ENCODE measurements around the gene SMC4. TPM values are rescaled to one million over a fixed set of nuclear protein-coding genes. Genes with fewer than 3 reads are reported as not detected.

The SMC4 gene
- total and polyA plus RNA-seq, 2 of the 13 experiments (the other 11 are each of a cell fraction or from before 2014, with no cell fraction given), result 19.2 to 74.3 TPM

DNA sequence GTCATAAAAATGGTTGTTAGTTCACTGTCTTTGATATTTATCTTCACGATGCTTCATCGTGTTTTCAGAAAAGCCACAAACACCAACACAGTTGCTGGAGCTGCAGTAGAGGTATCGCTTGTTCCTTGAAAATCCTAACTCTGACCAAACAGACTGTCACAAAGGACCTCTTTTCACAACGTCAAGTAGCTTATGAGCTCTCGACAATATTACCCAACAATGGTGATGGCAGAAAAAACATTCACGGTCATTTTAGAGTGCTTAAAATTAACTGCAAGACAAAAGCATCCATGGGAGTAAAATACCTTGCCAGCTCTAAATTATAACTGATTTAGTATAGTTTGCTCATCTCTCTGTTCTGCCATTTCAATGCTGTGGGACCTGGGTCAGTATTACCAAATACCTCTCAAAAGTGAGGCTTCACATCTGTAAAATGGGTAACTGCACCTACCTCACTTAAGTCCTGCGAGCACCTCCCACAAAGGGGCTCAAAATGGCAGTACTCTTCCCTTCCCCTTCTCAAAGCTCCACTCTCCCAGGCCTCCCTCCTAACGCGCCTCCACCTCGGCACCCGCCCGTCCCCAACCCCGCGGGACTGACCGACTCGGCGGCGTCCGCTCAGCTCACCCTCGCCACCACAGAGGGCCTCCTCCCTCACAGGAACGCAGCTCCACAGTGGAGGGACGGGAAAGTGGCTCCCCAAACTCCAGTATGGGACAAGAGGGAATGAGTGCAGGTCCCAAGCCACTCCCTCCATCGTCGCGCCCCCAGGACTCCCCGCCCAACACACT is 49.6 kb downstream of the SMC4 start:
- H4K20me1 ChIP-seq (ENCODE audit: insufficient read depth, low read length), result no peaks in the 10 kb centered on the region
- peak; percentile 83 for ATAC-seq
- H3K4me1 ChIP-seq (ENCODE audit: insufficient read depth, low read length), result 0 out of 2 replicates have a peak, but pooled peaks cover 11% of the 10 kb centered on the region
- H2AFZ ChIP-seq (ENCODE audit: low read length), result peak overlapping the region; percentile 36
- in situ Hi-C loops (cut with HindIII; ENCODE audit: extremely low pct_ligation_motif_present, low pct_unique_long_range_greater_than_20kb) (no loop called here), intact Hi-C loops (cut with micrococcal nuclease; ENCODE audit: unreplicated experiment) (loop anchor here (2.0 kb wide), 1 partner anchor 48 kb away; no protein-coding TSS in a partner anchor)
- H3K4me3 ChIP-seq (replicated peaks in 1 of 3; ENCODE audit: insufficient read depth in 1 of 3, low read depth in 2 of 3, low read length in 3 of 3), result peak overlapping the region; percentile 54 to 78 (median 71)
- no peaks in the 10 kb centered on the region for H3K9me3 ChIP-seq (ENCODE audit: low read length)
- WGBS (ENCODE audit: low lambda C conversion rate), result 10% methylated on average over 22 of the region's 26 CpGs
- H3K36me3 ChIP-seq (replicated peaks in 1 of 2; ENCODE audit: control insufficient read depth in 1 of 2, insufficient read depth in 2 of 2, low read length in 2 of 2), result no peaks in the 10 kb centered on the region
- no peak for DNase-seq (ENCODE audit: low spot score)
- H3K79me2 ChIP-seq (ENCODE audit: insufficient read depth, low read length), result no peaks in the 10 kb centered on the region
- peak overlapping the region; percentile 55 for H3K9ac ChIP-seq (ENCODE audit: insufficient read depth, low read depth, low read length)
- TSS peak; percentile 65 for BruUV-seq (replicated peaks)
- ChIA-PET POLR2A (interaction anchor here (1.1 to 1.3 kb wide), 3 partner anchors 11 to 37 kb away, joined by 3 to 6 read pairs (median 4); no protein-coding TSS in a partner anchor), CTCF (ENCODE audit: low intra/inter-chr PET ratio, low total read pairs) (no interaction called here)
- peak overlapping the region; percentile 50 for H3K27ac ChIP-seq (ENCODE audit: extremely low read length, insufficient read depth, low read length)
- H3K4me2 ChIP-seq (ENCODE audit: low read depth, low read length), result peak overlapping the region; percentile 71
- FAIRE-seq, result no peak
- H3K27me3 ChIP-seq (ENCODE audit: control insufficient read depth in 1 of 2, insufficient read depth in 2 of 2, low read length in 2 of 2), result no peaks in the 10 kb centered on the region; a peak in 2 of 5 replicates
- TF ChIP-seq, protein P1, sequence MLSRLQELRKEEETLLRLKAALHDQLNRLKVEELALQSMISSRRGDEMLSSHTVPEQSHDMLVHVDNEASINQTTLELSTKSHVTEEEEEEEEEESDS (CRISPR knock-in tag; IDR thresholded peaks at IDR 0.05; ENCODE audit: borderline replicate concordance), result 0 out of 2 replicates have a peak, but pooled peaks have one; percentile 53
- TF ChIP-seq ZNF333 (CRISPR knock-in tag; IDR thresholded peaks at IDR 0.05; ENCODE audit: borderline replicate concordance) (peak; percentile 38; the same call in 1 of the 2 replicates), ZNF768 (CRISPR knock-in tag; IDR thresholded peaks at IDR 0.05) (peak; percentile 5; the same call in 1 of the 2 replicates), ZNF850 (CRISPR knock-in tag; conservative IDR thresholded peaks at IDR 0.05) (no peak), ZNF776 (CRISPR knock-in tag; IDR thresholded peaks at IDR 0.05) (0 out of 2 replicates have a peak, but pooled peaks have one; percentile 50), ARHGAP35 (CRISPR knock-in tag; IDR thresholded peaks at IDR 0.05; ENCODE audit: borderline replicate concordance) (0 out of 2 replicates have a peak, but pooled peaks have one; percentile 2), FOXC1 (CRISPR knock-in tag; IDR thresholded peaks at IDR 0.05; ENCODE audit: borderline replicate concordance) (peak; percentile 79; the same call in 1 of the 2 replicates), NONO (IDR thresholded peaks at IDR 0.05) (no peak), NONO (CRISPR knock-in tag; conservative IDR thresholded peaks at IDR 0.05) (0 out of 2 replicates have a peak, but pooled peaks have one; percentile 66), ZNF121 (CRISPR knock-in tag; IDR thresholded peaks at IDR 0.05) (0 out of 2 replicates have a peak, but pooled peaks have one; percentile 14), ASH2L (IDR thresholded peaks at IDR 0.05; ENCODE audit: insufficient read length, low read depth, low read length) (peak; percentile 47), GFI1 (CRISPR knock-in tag; IDR thresholded peaks at IDR 0.05; ENCODE audit: borderline replicate concordance) (0 out of 2 replicates have a peak, but pooled peaks have one; percentile 41), ERF (CRISPR knock-in tag; IDR thresholded peaks at IDR 0.05) (peak; percentile 5; the same call in 1 of the 2 replicates), ZNF17 (CRISPR knock-in tag; IDR thresholded peaks at IDR 0.05) (no peak; the same call in 1 of the 2 replicates), RAD21 (CRISPR knock-in tag; IDR thresholded peaks at IDR 0.05) (no peak), ZNF10 (CRISPR knock-in tag; IDR thresholded peaks at IDR 0.05; ENCODE audit: borderline replicate concordance, low read depth) (no peak), KDM1A (CRISPR knock-in tag; IDR thresholded peaks at IDR 0.05) (peak; percentile 71; the same call in 1 of the 2 replicates), DR1 (CRISPR knock-in tag; IDR thresholded peaks at IDR 0.05) (peak; percentile 51; the same call in 1 of the 2 replicates)
- TF ChIP-seq, protein P2, sequence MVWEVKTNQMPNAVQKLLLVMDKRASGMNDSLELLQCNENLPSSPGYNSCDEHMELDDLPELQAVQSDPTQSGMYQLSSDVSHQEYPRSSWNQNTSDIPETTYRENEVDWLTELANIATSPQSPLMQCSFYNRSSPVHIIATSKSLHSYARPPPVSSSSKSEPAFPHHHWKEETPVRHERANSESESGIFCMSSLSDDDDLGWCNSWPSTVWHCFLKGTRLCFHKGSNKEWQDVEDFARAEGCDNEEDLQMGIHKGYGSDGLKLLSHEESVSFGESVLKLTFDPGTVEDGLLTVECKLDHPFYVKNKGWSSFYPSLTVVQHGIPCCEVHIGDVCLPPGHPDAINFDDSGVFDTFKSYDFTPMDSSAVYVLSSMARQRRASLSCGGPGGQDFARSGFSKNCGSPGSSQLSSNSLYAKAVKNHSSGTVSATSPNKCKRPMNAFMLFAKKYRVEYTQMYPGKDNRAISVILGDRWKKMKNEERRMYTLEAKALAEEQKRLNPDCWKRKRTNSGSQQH (CRISPR knock-in tag; IDR thresholded peaks at IDR 0.05; ENCODE audit: low read depth), result no peak
- TF ChIP-seq, protein P3, sequence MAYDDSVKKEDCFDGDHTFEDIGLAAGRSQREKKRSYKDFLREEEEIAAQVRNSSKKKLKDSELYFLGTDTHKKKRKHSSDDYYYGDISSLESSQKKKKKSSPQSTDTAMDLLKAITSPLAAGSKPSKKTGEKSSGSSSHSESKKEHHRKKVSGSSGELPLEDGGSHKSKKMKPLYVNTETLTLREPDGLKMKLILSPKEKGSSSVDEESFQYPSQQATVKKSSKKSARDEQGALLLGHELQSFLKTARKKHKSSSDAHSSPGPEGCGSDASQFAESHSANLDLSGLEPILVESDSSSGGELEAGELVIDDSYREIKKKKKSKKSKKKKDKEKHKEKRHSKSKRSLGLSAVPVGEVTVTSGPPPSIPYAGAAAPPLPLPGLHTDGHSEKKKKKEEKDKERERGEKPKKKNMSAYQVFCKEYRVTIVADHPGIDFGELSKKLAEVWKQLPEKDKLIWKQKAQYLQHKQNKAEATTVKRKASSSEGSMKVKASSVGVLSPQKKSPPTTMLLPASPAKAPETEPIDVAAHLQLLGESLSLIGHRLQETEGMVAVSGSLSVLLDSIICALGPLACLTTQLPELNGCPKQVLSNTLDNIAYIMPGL (CRISPR knock-in tag; IDR thresholded peaks at IDR 0.05; ENCODE audit: borderline replicate concordance in 1 of 2, low read depth in 1 of 2), result 0 out of 4 replicates have a peak, but pooled peaks of 1 of the 2 experiments have one; percentile 31
